T47D (cell line): ENCODE measurements around the gene TNPO3.

ENCODE experiments used
- DNase-seq, 2 experiments: peaks; one replicate each; pipeline versions ENCODE4 v3.0.0 to v3.0.0-alpha.2; 2011 to 2012; ENCODE audit warnings: low read depth in 1 of 2, low spot score in 1 of 2
- JUND ChIP-seq: IDR thresholded peaks from 2 replicates; pipeline ENCODE4 v1.6.1; 2012; ENCODE audit warnings: low read depth
- in situ Hi-C: cut with HindIII; loops from 2 replicates; pipeline ENCODE4 v1.10.0; 2016; ENCODE audit warnings: low sequenced_read_pairs, low pct_unique_long_range_greater_than_20kb

TNPO3 gene

GRCh38 chr7:129054438-129055293 is at the start of gene TNPO3:
Gene TNPO3, minus strand, starts transcription at chr7:129055111. Its CDS starts 341 bp downstream, at chr7:129054770.
- in situ Hi-C loops = no loop called here
- peak; percentile 77 to 92 for DNase-seq
- no peak for TF ChIP-seq JUND

- no peak for DNase-seq
- TF ChIP-seq JUND = no peak
- in situ Hi-C loops = no loop called here
Measured at GRCh38 chr7:129103561-129104324, 48.8 kb upstream of the TNPO3 start.

- in situ Hi-C loops = no loop called here
- no peak for DNase-seq
- no peak for TF ChIP-seq JUND
Measured at GRCh38 chr7:129101746-129102145, 46.8 kb upstream of the TNPO3 start.

GRCh38 chr7:129100827-129101166 is 45.9 kb upstream of the TNPO3 start:
- in situ Hi-C loops = no loop called here
- no peak for TF ChIP-seq JUND
- DNase-seq = no peak

GRCh38 chr7:129098409-129099084 is 43.6 kb upstream of the TNPO3 start:
- no peak for DNase-seq
- TF ChIP-seq JUND = no peak
- in situ Hi-C loops = no loop called here

DNA sequence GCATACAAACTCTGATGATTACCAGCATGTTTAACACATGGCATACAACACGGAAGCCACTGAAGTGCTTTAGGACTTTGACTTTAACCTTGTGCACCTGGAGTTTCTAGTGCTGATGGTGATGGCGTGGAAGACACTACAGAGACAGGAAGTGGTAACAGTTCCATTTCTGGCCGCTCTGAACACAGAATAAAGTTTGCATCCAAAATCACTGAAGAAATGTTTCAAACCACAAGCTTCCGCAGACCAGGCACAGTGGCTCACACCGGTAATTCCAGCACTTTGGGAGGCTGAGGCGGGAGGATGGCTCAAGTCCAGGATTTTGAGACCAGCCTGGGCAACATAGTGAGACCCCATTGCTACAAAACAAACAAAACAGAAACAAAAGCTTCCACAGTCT is 40.3 kb upstream of the TNPO3 start:
- DNase-seq = no peak
- no peak for TF ChIP-seq JUND
- in situ Hi-C loops = no loop called here

GRCh38 chr7:129094501-129094900 is 39.6 kb upstream of the TNPO3 start:
- in situ Hi-C loops = no loop called here
- TF ChIP-seq JUND = no peak
- DNase-seq = no peak

GRCh38 chr7:129093867-129094456 is 39.1 kb upstream of the TNPO3 start:
- DNase-seq = no peak
- in situ Hi-C loops = no loop called here
- TF ChIP-seq JUND = no peak

- peak; percentile 45 to 79 for DNase-seq
- TF ChIP-seq JUND = no peak
- in situ Hi-C loops = no loop called here
Measured at GRCh38 chr7:129091484-129092002, 36.6 kb upstream of the TNPO3 start.

DNA sequence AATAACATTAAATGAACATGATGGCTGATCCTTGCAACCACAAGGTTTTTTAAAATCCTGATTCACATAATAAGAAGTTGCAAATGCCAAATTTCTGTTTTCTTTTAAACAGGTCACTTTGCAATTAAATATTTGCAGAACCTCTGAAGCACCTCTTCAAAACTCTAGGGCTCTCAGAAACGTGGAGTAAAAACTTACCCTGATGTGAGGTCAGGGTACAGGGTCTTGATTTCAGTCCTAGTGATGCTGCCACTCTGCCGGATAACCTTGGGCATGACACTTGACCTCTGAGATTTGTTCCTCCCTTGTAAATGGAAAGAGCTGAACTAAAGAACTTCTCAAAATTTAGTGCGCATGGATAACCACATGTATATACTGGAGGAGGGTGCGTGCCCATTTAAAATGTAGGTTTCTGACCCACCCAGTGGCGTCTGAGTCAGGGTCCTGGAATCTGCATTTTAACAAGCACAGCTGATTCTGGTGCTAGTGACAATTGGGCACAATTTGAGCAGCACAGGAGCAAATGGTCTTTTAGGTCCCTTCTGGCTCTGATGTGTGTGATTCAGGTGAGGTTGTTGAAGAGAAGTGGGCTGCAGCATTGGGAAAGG is 35.5 kb upstream of the TNPO3 start:
- TF ChIP-seq JUND = no peak
- in situ Hi-C loops = no loop called here
- no peak for DNase-seq

GRCh38 chr7:129089521-129090212 is 34.8 kb upstream of the TNPO3 start:
- no peak for DNase-seq
- TF ChIP-seq JUND = no peak
- in situ Hi-C loops = no loop called here
